Measurements from ENCODE around the gene FAM240B. TPM values are rescaled to one million over a fixed set of nuclear protein-coding genes. Genes with fewer than 3 reads are reported as not detected.

FAM240B gene
- total and polyA plus RNA-seq, 2 experiments from 2014 or later = not detected

DNA sequence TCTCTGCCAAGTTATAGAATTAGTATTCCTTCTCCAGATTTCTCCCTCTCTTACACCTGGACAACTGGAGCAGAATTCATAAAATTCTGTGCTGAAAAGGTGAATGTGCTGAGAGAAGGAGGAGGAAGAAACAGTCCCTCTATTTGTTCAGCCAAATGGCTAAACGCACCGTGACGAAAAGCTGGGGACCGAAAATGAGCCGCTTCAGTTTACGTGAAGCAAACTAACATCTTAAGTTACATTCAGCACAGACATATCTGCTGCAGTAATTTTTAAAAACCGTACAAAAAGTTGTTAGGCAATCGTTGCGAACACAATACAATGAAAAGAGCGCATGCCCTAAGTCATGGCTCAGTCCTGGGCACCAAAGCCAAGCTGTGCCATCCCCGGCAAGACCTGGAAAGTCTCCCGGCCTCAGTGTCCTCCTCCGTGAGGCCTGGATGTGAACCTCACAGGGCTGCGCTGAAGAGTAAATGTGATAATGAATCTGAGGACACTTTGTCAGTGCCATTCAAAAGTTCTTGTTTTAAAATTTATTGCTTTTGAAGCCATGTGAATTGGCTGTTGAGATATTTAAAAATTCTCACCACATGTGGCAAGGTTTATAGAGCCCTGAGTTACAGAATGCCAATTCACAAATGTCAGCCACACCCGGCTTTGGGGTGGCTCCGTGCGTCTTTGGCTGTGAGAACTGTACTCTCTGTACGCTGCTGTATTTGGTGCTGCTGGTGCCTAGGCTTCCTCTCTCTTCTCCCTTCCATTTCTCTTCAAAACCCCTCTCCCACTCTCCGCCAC lies 46.3 kb downstream of the FAM240B start:
- no peak for TF ChIP-seq EZH2 (IDR thresholded peaks at IDR 0.05; ENCODE audit: borderline replicate concordance)
- H3K27me3 ChIP-seq = peaks cover 3% of the 10 kb centered on the region
- no peaks in the 10 kb centered on the region for H3K9me2 ChIP-seq (replicated peaks; ENCODE audit: insufficient read depth)
- 95% methylated on average over 19 of the region's 19 CpGs for WGBS (ENCODE audit: low lambda C conversion rate, missing lambda C conversion rate)
- DNase-seq (ENCODE audit: low spot score) = no peak
- no peak overlapping the region for H3K4me3 ChIP-seq
- no peaks in the 10 kb centered on the region for H4K20me1 ChIP-seq (ENCODE audit: insufficient read depth, poor library complexity, severe bottlenecking)
- H3K4me2 ChIP-seq = no peak overlapping the region
- no peak overlapping the region for H3K27ac ChIP-seq
- no peak overlapping the region for H2AFZ ChIP-seq
- no peaks in the 10 kb centered on the region for H3K9me3 ChIP-seq (ENCODE audit: low read depth)
- no peaks in the 10 kb centered on the region for H3K4me1 ChIP-seq (ENCODE audit: insufficient read depth)
- no peaks in the 10 kb centered on the region for H3K79me2 ChIP-seq
- no peaks in the 10 kb centered on the region for H3K36me3 ChIP-seq (replicated peaks; ENCODE audit: insufficient read depth, low read depth)

DNA sequence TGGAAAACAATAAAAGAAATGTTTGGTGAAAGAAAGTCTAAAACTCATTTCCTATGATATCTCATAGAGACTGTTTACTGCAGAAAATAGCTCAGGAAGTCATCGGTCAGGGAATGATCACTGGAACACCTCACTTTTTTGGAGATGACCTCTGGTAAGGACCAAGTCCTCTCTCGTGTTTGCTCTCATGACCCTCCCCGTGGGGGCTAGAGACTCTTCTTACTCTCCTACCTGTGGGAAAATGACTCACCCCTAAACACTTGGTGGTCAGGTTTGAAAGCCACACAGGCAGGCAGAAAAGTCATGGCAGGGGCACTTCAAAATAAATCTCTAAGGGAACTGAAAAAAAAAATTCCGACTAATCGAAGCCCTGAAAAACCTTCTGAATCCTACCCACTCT lies 48.2 kb downstream of the FAM240B start:
- peak overlapping the region; percentile 24 for H2AFZ ChIP-seq

DNA sequence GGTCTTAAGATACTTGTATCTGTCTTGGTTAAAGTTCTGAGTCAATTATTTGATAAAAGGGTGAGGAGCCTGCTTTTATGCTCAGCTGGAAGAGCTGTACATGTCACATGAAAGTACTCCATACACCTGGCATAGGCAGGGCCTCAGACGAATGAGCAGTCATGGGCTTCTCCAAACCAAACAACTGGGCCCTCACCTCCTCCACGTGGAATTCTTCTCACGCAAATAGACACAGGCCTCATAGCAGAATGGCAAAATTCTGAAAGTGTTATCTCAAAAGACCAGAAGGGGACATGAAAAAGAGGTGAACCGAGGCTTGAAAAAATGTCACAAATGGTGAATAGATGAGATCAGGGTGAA lies 48.6 kb downstream of the FAM240B start:
- Histone ChIP-seq H3K36me3 (replicated peaks; ENCODE audit: insufficient read depth, low read depth) (no peaks in the 10 kb centered on the region), H3K4me2 (no peak overlapping the region), H3K4me1 (ENCODE audit: insufficient read depth) (no peaks in the 10 kb centered on the region), H3K9me2 (replicated peaks; ENCODE audit: insufficient read depth) (no peaks in the 10 kb centered on the region), H3K27me3 (peaks cover 3% of the 10 kb centered on the region), H4K20me1 (ENCODE audit: insufficient read depth, poor library complexity, severe bottlenecking) (no peaks in the 10 kb centered on the region), H3K4me3 (no peak overlapping the region), H3K79me2 (no peaks in the 10 kb centered on the region), H3K9me3 (ENCODE audit: low read depth) (no peaks in the 10 kb centered on the region), H3K27ac (no peak overlapping the region), H2AFZ (no peak overlapping the region)
- WGBS (ENCODE audit: low lambda C conversion rate, missing lambda C conversion rate) = 90% methylated on average over 4 of the region's 4 CpGs
- no peak for DNase-seq (ENCODE audit: low spot score)
- TF ChIP-seq EZH2phosphoT487 (IDR thresholded peaks at IDR 0.05; ENCODE audit: low read depth, severe bottlenecking, unreplicated experiment) = no peak
- TF ChIP-seq EZH2 (IDR thresholded peaks at IDR 0.05; ENCODE audit: borderline replicate concordance) = no peak
- TF ChIP-seq, protein P1, sequence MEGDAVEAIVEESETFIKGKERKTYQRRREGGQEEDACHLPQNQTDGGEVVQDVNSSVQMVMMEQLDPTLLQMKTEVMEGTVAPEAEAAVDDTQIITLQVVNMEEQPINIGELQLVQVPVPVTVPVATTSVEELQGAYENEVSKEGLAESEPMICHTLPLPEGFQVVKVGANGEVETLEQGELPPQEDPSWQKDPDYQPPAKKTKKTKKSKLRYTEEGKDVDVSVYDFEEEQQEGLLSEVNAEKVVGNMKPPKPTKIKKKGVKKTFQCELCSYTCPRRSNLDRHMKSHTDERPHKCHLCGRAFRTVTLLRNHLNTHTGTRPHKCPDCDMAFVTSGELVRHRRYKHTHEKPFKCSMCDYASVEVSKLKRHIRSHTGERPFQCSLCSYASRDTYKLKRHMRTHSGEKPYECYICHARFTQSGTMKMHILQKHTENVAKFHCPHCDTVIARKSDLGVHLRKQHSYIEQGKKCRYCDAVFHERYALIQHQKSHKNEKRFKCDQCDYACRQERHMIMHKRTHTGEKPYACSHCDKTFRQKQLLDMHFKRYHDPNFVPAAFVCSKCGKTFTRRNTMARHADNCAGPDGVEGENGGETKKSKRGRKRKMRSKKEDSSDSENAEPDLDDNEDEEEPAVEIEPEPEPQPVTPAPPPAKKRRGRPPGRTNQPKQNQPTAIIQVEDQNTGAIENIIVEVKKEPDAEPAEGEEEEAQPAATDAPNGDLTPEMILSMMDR (IDR thresholded peaks at IDR 0.05; ENCODE audit: poor library complexity) = no peak

More for the DNA sequence above, 48.2 kb downstream of the FAM240B start:
- peaks cover 3% of the 10 kb centered on the region for H3K27me3 ChIP-seq
- H3K27ac ChIP-seq = no peak overlapping the region
- H3K9me2 ChIP-seq (replicated peaks; ENCODE audit: insufficient read depth) = no peaks in the 10 kb centered on the region
- TF ChIP-seq, protein P1 (IDR thresholded peaks at IDR 0.05; ENCODE audit: poor library complexity) = no peak
- TF ChIP-seq EZH2 (IDR thresholded peaks at IDR 0.05; ENCODE audit: borderline replicate concordance) (no peak), EZH2phosphoT487 (IDR thresholded peaks at IDR 0.05; ENCODE audit: low read depth, severe bottlenecking, unreplicated experiment) (no peak)
- no peak for DNase-seq (ENCODE audit: low spot score)
- H3K36me3 ChIP-seq (replicated peaks; ENCODE audit: insufficient read depth, low read depth) = no peaks in the 10 kb centered on the region
- no peaks in the 10 kb centered on the region for H3K9me3 ChIP-seq (ENCODE audit: low read depth)
- 80% methylated on average over 5 of the region's 5 CpGs for WGBS (ENCODE audit: low lambda C conversion rate, missing lambda C conversion rate)
- H3K4me2 ChIP-seq = peak overlapping the region; percentile 69
- H3K79me2 ChIP-seq = no peaks in the 10 kb centered on the region
- H4K20me1 ChIP-seq (ENCODE audit: insufficient read depth, poor library complexity, severe bottlenecking) = no peaks in the 10 kb centered on the region
- H3K4me3 ChIP-seq = no peak overlapping the region
- H3K4me1 ChIP-seq (ENCODE audit: insufficient read depth) = no peaks in the 10 kb centered on the region

DNA sequence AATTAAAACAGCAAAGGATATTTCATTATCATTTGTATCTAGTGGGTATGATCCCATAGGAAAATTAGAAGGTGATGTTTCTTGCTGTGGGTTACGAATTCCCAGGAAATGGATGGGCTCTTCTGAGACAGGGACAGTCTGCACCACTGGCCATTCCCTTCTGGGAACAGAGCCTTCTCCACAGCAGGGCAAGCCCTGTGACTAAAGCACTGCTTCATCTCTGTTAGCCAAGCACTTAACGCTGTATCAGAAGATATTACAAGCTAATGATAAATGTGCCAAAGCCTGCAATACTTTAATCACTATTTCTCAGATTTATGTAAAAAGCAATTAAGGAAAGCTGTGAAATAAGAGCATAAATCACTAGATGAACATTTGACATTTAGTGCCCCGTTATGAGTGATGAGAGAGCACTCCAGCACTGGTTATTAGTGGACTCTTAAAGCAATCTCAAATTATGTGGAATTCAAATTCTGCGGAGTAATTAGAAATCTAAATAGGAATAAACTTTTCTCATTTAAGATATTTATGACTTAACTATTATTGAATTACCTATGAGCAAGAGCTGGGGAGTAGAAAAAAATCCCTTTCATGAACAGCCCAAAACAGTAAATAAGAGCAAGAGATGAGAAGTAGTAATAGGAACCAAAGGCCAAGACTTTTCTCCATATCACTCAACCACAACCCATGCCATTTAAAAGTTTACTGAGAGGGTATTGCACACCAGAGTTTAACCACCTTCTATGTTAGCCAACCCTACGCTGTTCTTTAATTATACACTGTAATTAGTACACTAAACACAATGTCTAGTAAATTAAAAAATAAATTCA lies 49.2 kb downstream of the FAM240B start:
- Histone ChIP-seq H3K27ac (no peak overlapping the region), H2AFZ (no peak overlapping the region), H3K36me3 (replicated peaks; ENCODE audit: insufficient read depth, low read depth) (no peaks in the 10 kb centered on the region), H3K4me2 (no peak overlapping the region), H3K9me3 (ENCODE audit: low read depth) (no peaks in the 10 kb centered on the region), H3K79me2 (no peaks in the 10 kb centered on the region), H3K4me1 (ENCODE audit: insufficient read depth) (no peaks in the 10 kb centered on the region), H3K9me2 (replicated peaks; ENCODE audit: insufficient read depth) (no peaks in the 10 kb centered on the region), H4K20me1 (ENCODE audit: insufficient read depth, poor library complexity, severe bottlenecking) (no peaks in the 10 kb centered on the region), H3K27me3 (peaks cover 2% of the 10 kb centered on the region), H3K4me3 (no peak overlapping the region)
- TF ChIP-seq, protein P1 (IDR thresholded peaks at IDR 0.05; ENCODE audit: poor library complexity) = no peak
- TF ChIP-seq EZH2 (IDR thresholded peaks at IDR 0.05; ENCODE audit: borderline replicate concordance) (no peak), EZH2phosphoT487 (IDR thresholded peaks at IDR 0.05; ENCODE audit: low read depth, severe bottlenecking, unreplicated experiment) (no peak)
- WGBS (ENCODE audit: low lambda C conversion rate, missing lambda C conversion rate) = 91% methylated on average over 5 of the region's 5 CpGs
- DNase-seq (ENCODE audit: low spot score) = no peak

All from hepatocyte (in vitro differentiated cells).